Mammary epithelial cell (primary cell): ENCODE measurements around the gene PHF3.

Experiments used
- CTCF ChIP-seq, 2 donors: IDR thresholded peaks in 1 of 2; conservative IDR thresholded peaks in 1 of 2; 2 replicates each; pipeline ENCODE4 v1.5.1; 2011 to 2012; ENCODE audit warnings: inconsistent platforms in 2 of 2, low read length in 2 of 2, mild to moderate bottlenecking in 2 of 2, control low read depth in 1 of 2, low read depth in 1 of 2; ENCODE audit not compliant: insufficient read depth in 1 of 2; ENCODE audit errors: extremely low read depth in 1 of 2
- EZH2 ChIP-seq: IDR thresholded peaks from 2 replicates; pipeline ENCODE4 v1.6.1; 2012; ENCODE audit warnings: low read length, inconsistent platforms, borderline replicate concordance

DNA sequence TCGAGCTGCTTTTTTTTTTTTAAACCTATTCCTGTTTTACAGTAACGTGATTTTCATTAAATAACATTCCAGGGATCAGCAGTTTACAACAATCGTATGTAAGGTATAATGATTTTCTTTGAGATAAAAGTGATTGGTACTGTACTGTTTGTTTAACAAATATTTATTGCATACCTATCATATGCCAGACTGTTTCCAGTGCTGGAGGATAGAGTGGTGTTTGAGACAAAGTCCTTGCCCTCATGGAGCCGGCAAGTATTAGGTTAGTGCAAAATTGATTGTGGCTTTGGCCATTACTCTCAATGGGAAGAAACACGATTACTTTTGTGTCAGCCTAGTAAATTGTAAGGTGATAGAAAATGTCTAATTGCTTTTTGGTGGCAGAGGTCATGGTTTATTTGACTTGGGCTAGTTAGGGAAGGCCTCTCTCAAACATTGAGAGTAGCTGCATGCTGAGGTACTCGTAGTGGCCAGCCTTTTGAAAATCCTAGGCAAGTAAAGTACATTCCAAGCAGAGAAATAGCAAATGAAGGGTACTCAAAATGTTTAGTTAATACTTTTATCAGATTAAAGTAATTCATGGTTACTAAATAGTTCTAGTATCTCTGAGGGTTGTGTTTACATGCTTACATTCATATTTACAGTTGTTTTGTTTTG, 35.6 kb downstream of the PHF3 start:
- TF ChIP-seq CTCF (conservative IDR thresholded peaks at IDR 0.05 in 1 of 2, IDR thresholded peaks at IDR 0.05 in 1 of 2; ENCODE audit: extremely low read depth in 1 of 2, insufficient read depth in 1 of 2, low read depth in 1 of 2, low read length in 2 of 2) (no peak), EZH2 (no peak)
